GM21447 (cell line): ENCODE data around the gene SGPP1.
"Not testable (repeated sequence)": the region's sequence is repeated elsewhere in the genome, so short reads cannot be mapped to it uniquely, and the experiment has no call there.

Source experiments
- ATAC-seq: cut with Tn5 transposase; IDR thresholded peaks from one replicate; pipeline ENCODE4 v1.9.1; 2021; ENCODE audit not compliant: unreplicated experiment

Gene SGPP1, protein sequence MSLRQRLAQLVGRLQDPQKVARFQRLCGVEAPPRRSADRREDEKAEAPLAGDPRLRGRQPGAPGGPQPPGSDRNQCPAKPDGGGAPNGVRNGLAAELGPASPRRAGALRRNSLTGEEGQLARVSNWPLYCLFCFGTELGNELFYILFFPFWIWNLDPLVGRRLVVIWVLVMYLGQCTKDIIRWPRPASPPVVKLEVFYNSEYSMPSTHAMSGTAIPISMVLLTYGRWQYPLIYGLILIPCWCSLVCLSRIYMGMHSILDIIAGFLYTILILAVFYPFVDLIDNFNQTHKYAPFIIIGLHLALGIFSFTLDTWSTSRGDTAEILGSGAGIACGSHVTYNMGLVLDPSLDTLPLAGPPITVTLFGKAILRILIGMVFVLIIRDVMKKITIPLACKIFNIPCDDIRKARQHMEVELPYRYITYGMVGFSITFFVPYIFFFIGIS

DNA sequence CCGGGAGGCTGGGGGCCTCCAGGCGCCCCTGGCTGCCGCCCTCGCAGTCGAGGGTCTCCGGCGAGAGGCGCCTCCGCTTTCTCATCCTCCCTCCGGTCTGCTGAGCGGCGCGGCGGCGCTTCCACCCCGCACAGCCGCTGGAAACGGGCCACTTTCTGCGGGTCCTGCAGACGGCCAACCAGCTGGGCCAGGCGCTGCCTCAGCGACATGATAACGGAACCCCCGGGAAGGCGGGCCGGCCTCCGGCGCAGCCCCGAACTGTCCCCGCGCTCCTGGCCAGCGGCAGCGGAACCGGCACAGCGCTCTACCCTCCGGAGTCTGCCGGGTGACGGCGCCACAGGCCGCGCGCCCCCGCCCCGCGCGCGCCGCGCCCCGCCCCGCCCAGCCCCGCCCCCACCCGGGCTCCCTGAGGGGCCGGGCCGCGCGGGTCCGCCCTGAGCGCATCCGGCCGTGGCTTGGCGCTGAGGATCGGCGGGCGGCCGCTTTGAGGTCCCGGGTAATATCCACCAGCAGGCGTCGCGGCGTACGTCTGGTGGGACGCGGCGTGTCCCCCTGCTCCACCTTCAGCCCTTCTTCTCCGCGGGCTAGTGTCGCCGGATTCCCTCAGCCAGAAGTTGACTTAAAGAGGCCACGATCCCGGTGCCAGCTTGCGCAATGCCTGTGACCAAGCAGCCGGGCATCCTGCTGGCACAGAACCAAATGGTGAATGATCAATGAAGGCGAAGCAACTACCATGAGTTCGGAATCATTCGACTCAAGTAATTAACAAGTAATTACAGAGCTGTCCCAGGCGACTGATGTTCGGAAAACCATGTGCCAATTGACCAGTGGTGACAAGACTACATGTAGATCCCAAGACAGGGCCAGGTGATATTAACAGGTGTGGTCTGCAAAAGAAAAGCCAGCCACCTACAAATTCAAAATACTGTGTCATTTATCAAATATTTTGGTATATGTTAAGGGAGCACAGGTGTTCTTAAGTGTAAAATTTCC, at the start of gene SGPP1:
TSS of gene SGPP1 (minus strand) at position 330 of the 993 bp plus-strand sequence. CDS start at position 209, 121 bp downstream.
- peak; percentile 73 for ATAC-seq

DNA sequence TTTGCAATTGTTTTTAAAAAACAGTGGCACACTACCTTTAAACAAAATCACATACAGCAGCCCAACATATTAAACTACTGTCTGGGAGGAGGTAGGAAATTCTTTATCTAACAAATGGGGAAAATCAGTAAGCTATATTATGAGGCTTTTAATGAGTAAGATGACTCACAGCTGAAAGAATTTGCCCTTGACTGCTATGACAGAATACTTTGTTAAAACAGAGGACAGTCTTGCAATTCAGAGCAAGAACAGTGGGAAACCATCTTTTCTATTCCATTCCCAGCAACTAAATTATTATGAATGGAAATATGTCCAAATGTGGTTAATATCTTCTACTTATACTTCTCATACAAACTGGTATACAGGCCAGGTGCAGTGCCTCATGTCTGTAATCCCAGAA, 49.2 kb upstream of the SGPP1 start:
- ATAC-seq = no peak

DNA sequence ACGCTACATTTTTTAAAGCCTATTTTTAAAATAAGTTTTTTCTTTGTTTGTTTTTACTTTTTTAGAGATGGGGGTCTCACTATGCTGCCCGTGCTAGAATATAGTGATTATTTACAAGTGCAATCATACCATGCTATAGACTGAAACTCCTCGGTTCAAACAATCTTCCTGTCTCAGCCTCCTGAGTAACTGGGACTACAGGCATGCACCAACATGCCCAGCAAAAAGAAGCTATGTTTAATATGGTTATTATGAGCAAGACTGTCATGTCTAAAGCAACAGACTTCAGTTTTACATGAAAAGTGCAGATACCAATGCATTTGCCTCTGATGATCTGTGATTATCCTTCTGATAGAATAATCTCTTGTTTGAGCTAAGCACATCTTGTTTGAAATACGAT, 45.6 kb upstream of the SGPP1 start:
- ATAC-seq = no peak

DNA sequence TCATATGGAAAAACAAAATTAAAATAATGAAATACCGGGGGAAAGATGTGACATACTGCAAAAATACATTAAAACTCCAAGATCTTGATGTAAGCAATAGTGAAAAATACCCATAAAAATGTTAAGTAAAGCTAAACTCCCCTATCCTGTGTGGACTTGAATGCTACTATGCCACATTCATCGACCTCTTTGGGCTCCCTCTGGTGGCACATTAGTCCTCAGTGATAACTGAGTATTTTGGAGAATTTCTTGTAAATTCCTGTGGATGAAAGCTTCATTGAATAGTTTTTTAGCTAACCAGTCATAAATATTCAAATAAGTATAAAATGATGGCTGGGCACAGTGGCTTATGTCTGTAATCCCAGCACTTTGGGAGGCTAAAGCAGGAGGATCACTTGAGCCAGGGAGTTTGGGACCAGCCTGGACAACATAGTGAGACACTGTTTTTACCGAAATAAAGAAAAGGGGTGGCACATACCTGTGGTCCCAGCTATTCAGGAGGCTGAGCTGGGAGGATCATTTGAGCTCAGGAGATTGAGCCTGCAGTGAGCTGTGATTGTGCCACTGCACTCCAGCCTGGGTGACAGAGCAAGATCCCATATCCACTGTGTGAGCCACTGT, 42.4 kb upstream of the SGPP1 start:
- ATAC-seq = no peak

DNA sequence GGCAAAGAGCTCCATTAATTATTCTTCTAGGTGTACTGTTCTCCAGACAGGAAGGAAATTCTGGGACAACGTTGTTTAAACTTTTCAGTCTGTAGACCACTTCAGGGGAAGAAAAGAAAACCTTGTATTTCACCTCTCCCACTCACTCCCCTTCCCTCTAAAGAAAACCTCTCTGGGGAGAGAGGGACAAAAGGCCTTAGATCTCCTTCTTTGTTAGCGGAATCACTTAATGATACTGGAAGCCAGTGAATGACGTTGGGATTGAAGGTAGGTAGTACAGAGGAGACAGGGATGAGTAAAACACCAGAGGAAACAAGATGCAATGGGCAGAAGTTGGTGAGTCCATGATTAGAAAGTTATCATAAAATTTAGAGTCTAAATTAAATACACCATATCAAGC, 38.7 kb upstream of the SGPP1 start:
- no peak for ATAC-seq

DNA sequence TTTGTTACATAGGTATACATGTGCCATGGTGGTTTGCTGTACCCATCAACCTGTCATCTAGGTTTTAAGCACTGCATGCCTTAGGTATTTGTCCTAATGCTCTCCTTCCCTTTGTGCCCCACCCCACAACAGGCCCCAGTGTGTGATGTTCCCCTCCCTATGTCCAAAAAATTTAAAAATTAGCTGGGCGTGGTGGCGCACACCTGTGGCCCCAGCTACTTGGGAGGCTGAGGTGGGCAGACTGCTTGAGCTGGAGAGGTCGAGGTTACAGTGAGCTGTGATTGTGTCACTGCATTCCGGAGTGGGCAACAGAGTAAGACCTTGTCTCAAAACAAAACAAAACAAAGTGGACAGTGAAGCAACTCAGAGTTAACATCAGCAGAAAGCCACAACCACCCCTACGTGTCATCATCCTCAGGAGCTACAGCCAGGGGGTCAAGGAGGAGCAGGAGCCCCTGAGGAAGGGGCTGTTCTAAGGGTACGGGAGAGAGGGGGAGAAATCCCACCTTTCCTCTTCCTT, 36.8 kb upstream of the SGPP1 start:
- no peak for ATAC-seq

DNA sequence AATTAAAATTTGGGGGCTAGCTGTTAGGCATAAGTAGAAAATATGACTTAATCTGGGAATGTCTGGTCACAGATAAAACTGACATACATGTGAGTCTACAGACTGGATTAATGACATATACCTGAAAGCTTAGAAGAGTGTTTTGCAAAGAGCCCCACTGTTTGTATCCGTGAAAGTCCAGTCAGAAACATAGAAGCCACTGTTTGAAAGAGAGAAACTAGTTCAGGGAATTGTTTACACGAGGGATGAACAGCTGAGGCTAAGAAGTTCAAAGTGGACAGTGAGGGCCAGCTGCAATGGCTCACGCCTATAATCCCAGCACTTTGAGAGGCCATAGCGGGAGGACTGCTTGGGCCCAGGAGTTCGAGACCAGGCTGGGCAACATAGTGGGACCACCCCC, 36.2 kb upstream of the SGPP1 start:
- no peak for ATAC-seq

DNA sequence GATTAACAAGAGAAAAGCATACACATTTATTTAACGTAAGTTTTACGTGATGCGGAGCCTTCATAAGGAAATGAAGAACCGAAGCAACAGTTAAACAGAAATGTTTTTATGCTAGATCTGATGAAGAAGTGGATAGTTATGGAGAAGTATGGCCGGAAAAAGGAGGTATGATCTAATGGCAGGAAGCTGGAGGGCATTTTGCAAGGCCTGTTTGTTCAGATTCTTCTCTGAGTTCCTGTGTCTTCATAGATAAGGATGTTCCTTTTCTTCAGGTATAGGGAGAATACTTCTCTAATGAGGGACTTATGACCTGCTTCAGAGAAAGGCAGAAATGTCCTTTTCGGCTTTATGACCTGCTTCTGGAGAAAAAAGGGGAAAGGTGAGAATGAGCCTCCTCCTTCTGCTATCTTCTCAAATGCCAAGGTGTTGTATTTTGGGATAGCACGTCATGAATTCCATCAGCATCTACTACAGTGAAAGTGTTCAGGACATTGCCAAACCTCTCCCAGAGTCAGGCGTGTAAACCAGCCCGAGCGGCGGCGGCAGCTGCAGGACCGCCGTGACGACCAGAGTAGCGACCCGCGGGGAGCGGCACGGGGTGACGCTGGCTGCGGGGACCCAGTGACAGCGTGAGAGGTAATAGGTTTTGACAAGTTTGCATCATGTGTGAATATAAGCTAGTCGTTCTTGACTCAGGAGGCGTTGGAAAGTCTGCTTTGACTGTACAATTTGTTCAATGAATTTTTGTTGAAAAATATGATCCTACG, 33.7 kb upstream of the SGPP1 start:
- no peak for ATAC-seq

DNA sequence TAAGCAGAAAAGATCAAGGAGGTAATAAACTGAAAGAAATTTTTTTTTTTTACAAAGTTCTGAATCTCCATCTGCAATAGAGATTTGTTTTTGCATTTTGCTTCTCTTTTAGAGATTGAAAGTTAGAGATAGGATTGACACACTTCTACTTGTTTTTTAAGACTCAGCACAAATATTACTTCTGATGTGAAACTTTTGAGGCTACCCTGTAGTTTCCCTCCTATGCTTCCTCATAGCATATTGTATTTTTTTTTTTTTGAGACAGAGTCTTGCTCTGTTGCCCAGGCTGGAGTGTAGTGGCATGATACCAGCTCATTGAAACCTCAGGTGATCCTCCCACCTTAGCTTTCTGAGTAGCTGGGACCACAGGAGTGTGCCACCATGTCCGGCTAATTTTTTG, 32.1 kb upstream of the SGPP1 start:
- ATAC-seq = peak; percentile 56

DNA sequence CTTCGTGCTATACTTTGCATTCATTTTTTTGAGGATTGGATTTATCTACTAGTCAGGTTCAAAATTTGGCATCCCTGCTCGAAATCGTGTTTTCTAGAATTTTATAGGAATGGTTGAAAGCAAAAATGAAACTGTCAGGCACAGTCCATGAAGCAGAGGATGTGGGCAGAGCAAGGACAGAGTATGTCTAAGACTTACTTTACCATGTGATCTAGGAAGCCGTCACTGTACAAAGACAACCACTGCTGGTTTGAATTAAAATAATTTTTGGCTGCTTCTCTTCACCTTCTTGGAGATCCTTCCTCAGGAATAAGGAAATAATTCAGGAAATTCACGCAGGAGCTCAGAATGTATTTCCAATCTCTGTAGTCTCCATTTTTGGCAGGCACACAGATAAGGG, 31.6 kb upstream of the SGPP1 start:
- peak; percentile 86 for ATAC-seq

DNA sequence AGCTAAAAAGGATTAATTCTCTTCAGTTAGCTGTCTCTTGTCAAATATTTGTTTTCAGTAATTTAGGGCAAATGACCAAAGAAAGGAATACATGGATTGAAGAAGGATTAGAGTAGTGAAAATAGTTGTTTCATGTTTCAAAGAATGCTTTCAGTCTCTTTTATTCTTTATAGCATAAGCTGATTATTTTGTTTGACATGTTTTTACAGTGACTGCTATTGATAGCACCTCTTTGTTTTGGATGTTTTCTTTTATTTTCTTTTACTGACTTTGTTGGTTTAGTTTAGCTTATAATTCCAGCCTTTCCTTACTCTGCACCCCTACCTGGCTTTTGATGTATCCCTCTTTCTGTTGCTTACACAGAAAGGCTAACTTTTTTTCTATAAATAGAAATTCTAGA, 29.3 kb upstream of the SGPP1 start:
- no peak for ATAC-seq

DNA sequence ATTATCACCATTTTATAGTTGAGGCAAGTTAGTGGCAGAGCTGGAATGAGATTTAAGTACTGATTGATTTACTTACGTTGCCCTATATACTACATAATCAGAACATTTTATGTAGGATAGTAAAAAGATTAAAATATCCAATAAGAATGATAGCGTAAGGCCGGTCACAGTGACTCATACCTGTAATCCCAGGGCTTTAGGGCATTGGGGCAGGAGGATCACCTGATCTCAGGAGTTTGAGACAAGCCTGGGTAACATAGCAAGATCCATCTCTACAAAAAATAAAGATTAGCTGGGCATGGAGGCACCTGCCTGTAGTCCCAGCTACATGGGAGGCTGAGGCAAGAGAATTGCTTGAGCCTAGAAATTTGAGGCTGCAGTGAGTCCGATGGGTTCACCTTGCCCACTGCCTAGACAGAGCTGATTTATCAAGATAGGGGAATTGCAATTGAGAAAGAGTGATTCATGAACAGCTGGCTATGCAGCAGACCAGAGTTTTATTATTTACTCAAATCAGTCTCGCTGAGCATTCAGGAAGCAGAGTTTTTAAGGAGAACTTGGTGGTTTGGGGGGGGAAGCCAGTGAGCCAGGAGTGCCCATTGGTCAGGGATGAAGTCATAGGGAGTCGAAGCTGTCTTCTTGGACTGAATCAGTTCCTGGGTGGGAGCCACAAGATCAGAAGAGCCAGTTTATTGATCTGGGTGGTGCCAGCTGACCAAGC, 24.7 kb upstream of the SGPP1 start:
- no peak for ATAC-seq

DNA sequence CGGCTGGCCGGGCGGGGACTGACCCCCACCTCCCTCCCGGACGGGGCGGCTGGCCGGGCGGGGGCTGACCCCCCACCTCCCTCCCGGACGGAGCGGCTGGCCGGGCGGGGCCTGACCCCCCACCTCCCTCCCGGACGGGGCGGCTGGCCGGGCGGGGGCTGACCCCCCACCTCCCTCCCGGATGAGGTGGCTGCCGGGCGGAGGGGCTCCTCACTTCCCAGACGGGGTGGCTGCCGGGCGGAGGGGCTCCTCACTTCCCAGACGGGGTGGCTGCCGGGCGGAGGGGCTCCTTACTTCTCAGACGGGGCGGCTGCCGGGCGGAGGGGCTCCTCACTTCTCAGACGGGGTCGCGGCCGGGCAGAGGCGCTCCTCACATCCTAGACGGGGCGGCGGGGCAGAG, 23.2 kb upstream of the SGPP1 start:
- not testable (repeated sequence) for ATAC-seq

DNA sequence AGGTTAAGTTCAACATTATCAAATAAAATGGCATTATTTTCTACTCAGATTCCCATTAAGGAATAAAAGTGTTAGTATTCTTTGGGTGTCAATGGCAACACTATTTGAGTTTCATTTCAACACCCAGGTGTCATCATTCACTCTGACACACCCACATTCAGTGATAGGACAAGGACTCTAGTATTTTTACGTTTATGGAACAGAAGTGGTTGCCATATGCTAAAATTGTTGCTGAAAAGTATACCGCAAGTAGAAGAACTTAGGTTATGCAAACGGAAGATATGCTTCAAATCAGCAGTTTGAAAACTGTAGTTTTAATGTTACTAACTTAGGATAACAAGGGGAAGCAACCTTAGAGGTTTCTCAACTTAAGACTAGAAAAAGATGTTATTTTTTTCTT, 20.0 kb upstream of the SGPP1 start:
- ATAC-seq = no peak

DNA sequence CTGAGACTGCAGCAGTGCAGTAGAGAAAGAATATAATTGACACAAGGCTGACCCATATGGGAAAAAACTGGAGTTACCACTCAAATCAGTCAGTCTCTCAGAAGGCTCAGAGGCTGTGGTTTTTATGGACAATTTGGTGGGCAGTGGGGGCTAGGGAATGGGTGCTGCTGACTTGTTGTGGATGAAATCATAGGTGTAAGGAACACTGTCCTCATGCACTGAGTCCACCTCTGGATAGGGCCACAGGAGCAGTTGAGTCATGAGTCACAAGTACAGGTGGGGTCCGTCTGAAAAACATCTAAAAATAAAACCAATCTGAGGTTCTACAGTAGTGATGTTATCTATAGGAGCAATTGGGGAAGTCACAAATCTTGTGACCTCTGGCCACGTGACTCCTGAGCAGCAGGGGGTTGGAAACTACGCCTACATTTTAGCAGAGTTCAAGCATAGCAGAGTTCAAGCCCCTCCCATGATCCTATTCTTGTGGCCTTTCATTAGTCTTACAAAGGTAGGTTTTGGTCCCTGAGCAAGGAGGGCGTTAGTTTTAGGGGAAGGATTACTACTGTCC, 18.1 kb upstream of the SGPP1 start:
- peak; percentile 58 for ATAC-seq

DNA sequence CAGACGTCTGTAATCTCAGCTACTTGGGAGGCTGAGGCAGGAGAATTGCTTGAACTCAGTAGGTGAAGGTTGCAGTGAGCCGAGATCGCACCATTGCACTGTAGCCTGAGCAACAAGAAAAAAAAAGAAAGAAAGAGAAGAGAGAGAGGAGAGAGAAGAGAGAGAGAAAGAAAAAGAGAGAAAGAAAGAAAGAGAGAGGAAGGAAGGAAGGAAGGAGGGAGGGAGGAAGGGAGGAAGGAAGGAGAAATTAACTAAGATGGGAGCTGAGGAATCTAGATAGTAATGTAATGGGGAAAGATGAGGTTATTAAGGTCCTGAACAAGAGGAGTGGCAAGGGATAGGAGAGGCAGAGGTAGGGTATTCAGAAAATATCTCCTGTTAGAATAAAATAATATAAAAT, 17.4 kb upstream of the SGPP1 start:
- no peak for ATAC-seq

DNA sequence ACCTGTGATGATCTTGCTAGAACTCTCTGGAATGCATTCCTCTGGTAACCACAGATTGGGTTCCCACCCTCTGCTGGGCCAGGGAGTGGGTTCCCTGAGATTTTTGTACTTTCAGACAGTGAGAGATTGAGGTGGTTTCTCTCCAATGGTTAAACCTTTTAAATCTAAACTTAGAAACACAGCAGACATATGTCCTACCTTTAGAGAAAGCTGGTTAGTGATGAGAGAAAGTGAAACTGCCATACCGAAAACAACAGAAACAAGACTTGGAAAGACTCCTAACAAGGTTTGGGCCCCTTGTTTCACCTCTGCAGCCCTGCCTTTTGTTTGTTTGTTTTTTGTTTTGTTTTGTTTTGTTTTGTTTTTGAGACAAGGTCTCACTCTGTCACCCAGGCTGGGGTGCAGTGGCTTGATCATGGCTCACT, 9.7 kb upstream of the SGPP1 start:
- peak; percentile 96 for ATAC-seq

DNA sequence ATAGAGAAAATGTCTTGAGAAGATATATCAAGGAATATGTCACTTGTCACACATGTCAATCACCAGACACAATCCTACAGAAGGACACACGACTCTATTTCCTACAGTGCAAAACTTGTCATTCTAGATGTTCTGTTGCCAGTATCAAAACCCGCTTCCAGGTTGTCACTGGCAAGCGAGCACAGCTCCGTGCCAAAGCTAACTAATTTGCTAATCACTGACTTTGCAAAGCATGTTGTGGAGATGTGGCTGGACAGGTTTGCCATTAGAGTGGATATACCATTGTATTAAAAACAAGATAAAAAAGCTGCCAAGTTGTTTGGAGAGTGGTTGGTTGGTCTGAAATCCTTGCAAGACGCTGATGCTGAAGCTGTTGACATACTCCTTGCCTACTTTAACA, 7.9 kb upstream of the SGPP1 start:
- no peak for ATAC-seq

DNA sequence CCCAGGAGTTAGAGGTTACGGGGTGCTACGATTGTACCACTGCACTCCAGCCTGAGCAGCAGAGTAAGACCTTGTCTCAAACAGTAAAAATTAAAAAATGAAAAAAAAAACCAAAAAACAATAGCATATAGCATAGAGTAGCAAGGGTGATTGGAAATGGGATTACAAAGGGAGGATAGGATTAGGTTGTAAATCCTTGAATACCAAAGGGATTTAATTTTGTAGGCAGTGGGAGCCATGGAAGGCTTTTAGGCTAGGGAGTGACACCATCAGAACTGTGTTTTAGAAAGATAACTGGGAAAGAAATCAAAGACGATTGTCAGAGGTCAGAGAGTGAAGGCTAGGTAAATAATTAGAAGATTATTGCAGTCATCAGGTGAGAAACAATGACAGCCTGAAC, 2.8 kb upstream of the SGPP1 start:
- no peak for ATAC-seq
